Smooth muscle cell (in vitro differentiated cells): ENCODE measurements around the gene FOXO1. TPM values are rescaled to one million over a fixed set of nuclear protein-coding genes. Genes with fewer than 3 reads are reported as not detected.

Source experiments
- DNase-seq: peaks from one replicate; lab custom pipeline; 2025; ENCODE audit not compliant: unreplicated experiment; lab: John Stamatoyannopoulos, UW
- H2AFZ ChIP-seq: fragments of 200-600 bp; sonication (generic); 2 replicates; pipeline ENCODE4 v1.6.0; 2016; ENCODE audit warnings: antibody characterized with exemption, low read depth, mild to moderate bottlenecking
- H3F3A ChIP-seq: fragments of 200-600 bp; sonication (generic); 2 replicates; pipeline ENCODE4 v1.6.0; 2017; ENCODE audit warnings: antibody characterized with exemption, low read depth
- H3K27ac ChIP-seq: fragments of 200-600 bp; sonication (generic); 2 replicates; pipeline ENCODE4 v1.5.1; 2016; ENCODE audit warnings: low read depth, mild to moderate bottlenecking
- H3K27me3 ChIP-seq: fragments of 200-600 bp; sonication (generic); 2 replicates; pipeline ENCODE4 v1.6.1; 2016; ENCODE audit warnings: low read depth, mild to moderate bottlenecking
- H3K36me3 ChIP-seq: fragments of 200-600 bp; sonication (generic); 2 replicates; pipeline ENCODE4 v1.5.1; 2016; ENCODE audit warnings: low read depth
- H3K4me1 ChIP-seq: fragments of 200-600 bp; sonication (generic); 2 replicates; pipeline ENCODE4 v1.5.1; 2016; ENCODE audit warnings: low read depth
- H3K4me2 ChIP-seq: fragments of 200-600 bp; sonication (generic); 2 replicates; pipeline ENCODE4 v1.6.0; 2016; ENCODE audit warnings: mild to moderate bottlenecking
- H3K4me3 ChIP-seq: fragments of 200-600 bp; sonication (generic); 2 replicates; pipeline ENCODE4 v1.5.1; 2016; ENCODE audit warnings: mild to moderate bottlenecking
- H3K79me2 ChIP-seq: fragments of 200-600 bp; sonication (generic); 2 replicates; pipeline ENCODE4 v1.6.0; 2016; ENCODE audit warnings: low read depth, mild to moderate bottlenecking
- H3K9ac ChIP-seq: fragments of 200-600 bp; sonication (generic); 2 replicates; pipeline ENCODE4 v1.6.0; 2016; ENCODE audit warnings: low read depth
- H3K9me3 ChIP-seq: fragments of 200-600 bp; sonication (generic); replicated peaks from 2 replicates; pipeline ENCODE4 v1.5.1; 2016; ENCODE audit warnings: low read depth
- H4K20me1 ChIP-seq: fragments of 200-600 bp; sonication (generic); 2 replicates; pipeline ENCODE4 v1.6.0; 2016; ENCODE audit warnings: low read depth
- WGBS: methylation state at CpG from one replicate; pipeline ENCODE4 v1.1.7; 2016; ENCODE audit warnings: low lambda C conversion rate; 5-methylcytosine and 5-hydroxymethylcytosine counted together
- polyA plus RNA-seq: library from polyadenylated mRNA; unstranded; fragments of >200 nt; fragmentation: Nextera tagmentation; extraction: Ambion mirVana; gene quantifications from 2 replicates; pipeline ENCODE4 v1.2.1, GENCODE V29; 2016
- total RNA-seq: library from RNA; depleted of rRNA; stranded (reverse); fragments of >200 nt; gene quantifications from 2 replicates; pipeline ENCODE4 v1.2.3, GENCODE V29; 2014
- TF ChIP-seq, protein P1 (sequence below): fragments of 200-600 bp; sonication (generic); IDR thresholded peaks from 2 replicates; pipeline ENCODE4 v1.5.1; 2017; ENCODE audit warnings: borderline replicate concordance, mild to moderate bottlenecking, antibody characterized with exemption; ENCODE audit not compliant: insufficient read depth, poor library complexity, severe bottlenecking

FOXO1 gene
- total and polyA plus RNA-seq, 2 experiments from 2014 or later, result 17.0 to 19.9 TPM

DNA sequence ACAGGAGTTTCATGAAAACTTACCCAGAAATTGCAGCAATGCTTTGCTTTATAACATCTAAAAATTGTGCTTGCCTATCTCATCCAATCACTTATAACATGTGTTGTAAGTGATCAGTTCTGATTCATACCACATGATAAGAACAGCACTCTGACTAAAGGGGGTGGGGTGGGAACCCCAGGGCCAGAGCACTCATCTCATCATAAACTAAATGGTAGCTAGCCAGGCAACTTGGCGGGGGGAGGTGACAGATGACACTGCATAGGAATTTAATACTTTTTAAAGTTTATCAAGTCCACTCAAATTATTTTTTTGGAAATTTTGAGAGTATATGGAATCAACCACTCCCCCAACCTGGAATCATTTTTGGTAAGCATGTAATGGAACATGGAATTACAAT, 42.1 kb downstream of the FOXO1 start:
- WGBS, result 84% methylated on average over 1 of the region's 1 CpG
- Histone ChIP-seq H3K4me3 (no peak overlapping the region), H3K36me3 (no peaks in the 10 kb centered on the region), H2AFZ (no peak overlapping the region), H3K4me1 (peaks cover 8% of the 10 kb centered on the region), H3K79me2 (peaks cover 62% of the 10 kb centered on the region), H3K27ac (no peak overlapping the region), H4K20me1 (peaks cover 82% of the 10 kb centered on the region), H3K9ac (no peak overlapping the region), H3K9me3 (no peaks in the 10 kb centered on the region), H3K27me3 (no peaks in the 10 kb centered on the region), H3K4me2 (no peak overlapping the region), H3F3A (no peaks in the 10 kb centered on the region)
- TF ChIP-seq, protein P1, sequence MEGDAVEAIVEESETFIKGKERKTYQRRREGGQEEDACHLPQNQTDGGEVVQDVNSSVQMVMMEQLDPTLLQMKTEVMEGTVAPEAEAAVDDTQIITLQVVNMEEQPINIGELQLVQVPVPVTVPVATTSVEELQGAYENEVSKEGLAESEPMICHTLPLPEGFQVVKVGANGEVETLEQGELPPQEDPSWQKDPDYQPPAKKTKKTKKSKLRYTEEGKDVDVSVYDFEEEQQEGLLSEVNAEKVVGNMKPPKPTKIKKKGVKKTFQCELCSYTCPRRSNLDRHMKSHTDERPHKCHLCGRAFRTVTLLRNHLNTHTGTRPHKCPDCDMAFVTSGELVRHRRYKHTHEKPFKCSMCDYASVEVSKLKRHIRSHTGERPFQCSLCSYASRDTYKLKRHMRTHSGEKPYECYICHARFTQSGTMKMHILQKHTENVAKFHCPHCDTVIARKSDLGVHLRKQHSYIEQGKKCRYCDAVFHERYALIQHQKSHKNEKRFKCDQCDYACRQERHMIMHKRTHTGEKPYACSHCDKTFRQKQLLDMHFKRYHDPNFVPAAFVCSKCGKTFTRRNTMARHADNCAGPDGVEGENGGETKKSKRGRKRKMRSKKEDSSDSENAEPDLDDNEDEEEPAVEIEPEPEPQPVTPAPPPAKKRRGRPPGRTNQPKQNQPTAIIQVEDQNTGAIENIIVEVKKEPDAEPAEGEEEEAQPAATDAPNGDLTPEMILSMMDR, result no peak
- DNase-seq, result no peak

DNA sequence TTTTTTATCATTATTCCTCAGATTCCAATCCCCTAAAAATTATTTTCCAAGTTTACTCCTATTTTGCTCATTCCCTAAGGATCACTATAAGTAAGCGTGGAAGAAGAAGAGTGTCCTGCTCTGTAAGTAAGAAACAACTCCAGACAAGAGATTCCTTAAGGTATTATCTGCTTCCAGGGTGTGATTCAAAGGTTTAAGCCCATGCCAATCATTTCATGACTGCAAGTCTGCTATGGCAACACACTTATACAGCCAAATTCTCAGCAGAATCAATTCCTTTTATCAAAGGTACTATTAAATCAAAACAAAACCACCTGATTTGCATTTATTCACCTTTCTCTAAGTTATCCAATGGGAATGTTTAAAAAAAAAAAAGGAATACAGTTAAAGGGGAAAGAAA, 43.7 kb downstream of the FOXO1 start:
- no peaks in the 10 kb centered on the region for H3F3A ChIP-seq
- H3K9me3 ChIP-seq, result no peaks in the 10 kb centered on the region
- H3K4me2 ChIP-seq, result no peak overlapping the region
- H3K9ac ChIP-seq, result no peak overlapping the region
- no peak overlapping the region for H2AFZ ChIP-seq
- peaks cover 8% of the 10 kb centered on the region for H3K4me1 ChIP-seq
- H3K27me3 ChIP-seq, result no peaks in the 10 kb centered on the region
- DNase-seq, result no peak
- peaks cover 62% of the 10 kb centered on the region for H3K79me2 ChIP-seq
- no peak overlapping the region for H3K4me3 ChIP-seq
- TF ChIP-seq, protein P1, result no peak
- no peaks in the 10 kb centered on the region for H3K36me3 ChIP-seq
- H3K27ac ChIP-seq, result no peak overlapping the region
- H4K20me1 ChIP-seq, result peaks cover 94% of the 10 kb centered on the region
- WGBS, result 90% methylated on average over 1 of the region's 1 CpG

DNA sequence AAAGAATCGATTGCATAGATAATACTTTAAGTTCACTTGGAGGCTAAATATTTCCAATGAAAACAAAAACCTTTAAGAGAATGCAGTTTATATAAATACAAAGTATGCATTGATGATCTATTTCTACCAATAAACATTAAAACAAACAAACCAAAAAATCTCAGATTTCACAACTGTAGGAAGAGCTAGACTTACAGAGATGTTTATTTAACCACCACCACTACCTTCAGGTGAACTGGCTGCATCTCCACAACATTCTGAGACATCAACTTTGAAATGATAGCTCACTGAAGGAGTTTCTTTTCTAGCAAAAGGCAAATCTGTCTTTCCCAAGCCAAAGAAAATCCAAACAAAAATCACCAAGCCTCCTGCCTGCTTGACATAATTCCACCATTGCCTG, 44.2 kb downstream of the FOXO1 start:
- WGBS, result 90% methylated on average over 1 of the region's 1 CpG
- peaks cover 94% of the 10 kb centered on the region for H4K20me1 ChIP-seq
- H3K4me1 ChIP-seq, result peaks cover 8% of the 10 kb centered on the region
- no peak overlapping the region for H3K4me3 ChIP-seq
- DNase-seq, result no peak
- no peak overlapping the region for H3K27ac ChIP-seq
- TF ChIP-seq, protein P1, result no peak
- H3K9ac ChIP-seq, result no peak overlapping the region
- no peaks in the 10 kb centered on the region for H3K27me3 ChIP-seq
- no peaks in the 10 kb centered on the region for H3K36me3 ChIP-seq
- H3K4me2 ChIP-seq, result no peak overlapping the region
- no peaks in the 10 kb centered on the region for H3K9me3 ChIP-seq
- no peak overlapping the region for H2AFZ ChIP-seq
- peaks cover 67% of the 10 kb centered on the region for H3K79me2 ChIP-seq
- no peaks in the 10 kb centered on the region for H3F3A ChIP-seq

DNA sequence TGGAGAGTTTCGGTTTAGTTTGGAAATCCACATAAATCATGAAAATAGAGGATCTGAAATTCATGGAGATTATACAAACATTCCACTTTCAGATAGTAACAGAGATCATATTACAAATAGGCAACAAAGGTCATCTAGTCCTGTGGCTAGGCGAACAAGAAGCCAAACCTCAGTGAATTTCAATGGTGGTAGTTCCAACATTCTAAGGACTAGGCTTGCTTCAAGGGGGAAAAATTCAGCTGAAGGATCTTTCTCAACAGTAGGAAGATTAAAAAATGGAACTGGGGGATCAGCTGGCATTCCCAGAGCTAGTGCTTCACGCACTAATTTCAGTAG, 47.0 kb downstream of the FOXO1 start:
- Histone ChIP-seq H3K79me2 (peaks cover 68% of the 10 kb centered on the region), H3F3A (no peaks in the 10 kb centered on the region), H3K27ac (no peak overlapping the region), H3K9ac (no peak overlapping the region), H3K4me3 (no peak overlapping the region), H3K27me3 (no peaks in the 10 kb centered on the region), H3K36me3 (no peaks in the 10 kb centered on the region), H2AFZ (no peak overlapping the region), H3K9me3 (no peaks in the 10 kb centered on the region), H3K4me1 (peaks cover 8% of the 10 kb centered on the region), H4K20me1 (peaks cover 93% of the 10 kb centered on the region), H3K4me2 (no peak overlapping the region)
- no peak for DNase-seq
- WGBS, result 98% methylated on average over 3 of the region's 3 CpGs
- TF ChIP-seq, protein P1, result no peak
